Keratinocyte (primary cell): ENCODE results near the gene DPCD. TPM values are rescaled to one million over a fixed set of nuclear protein-coding genes. Genes with fewer than 3 reads are reported as not detected.

Experiments used
- DNase-seq: peaks from one replicate; pipeline ENCODE4 v3.0.0-alpha.2; 2011; ENCODE audit warnings: low read depth, missing footprints, low spot score
- FAIRE-seq: peaks from 2 replicates; lab custom pipeline; 2011; peaks lifted over from hg19 to GRCh38; lab: Jason Lieb, UNC
- H2AFZ ChIP-seq: 2 replicates; pipeline ENCODE4 v1.6.0; 2012; ENCODE audit warnings: low read length, control low read depth, inconsistent platforms; ENCODE audit not compliant: control insufficient read depth
- H3K27ac ChIP-seq: 2 replicates; pipeline ENCODE4 v1.5.1; 2011; ENCODE audit warnings: low read length; ENCODE audit not compliant: control insufficient read depth, insufficient read depth
- H3K27me3 ChIP-seq: 3 replicates; pipeline ENCODE4 v1.6.0; 2011; ENCODE audit warnings: low read length; ENCODE audit not compliant: control insufficient read depth, insufficient read depth; ENCODE audit errors: extremely low read depth
- H3K36me3 ChIP-seq, 2 experiments: 2 replicates in 1 of 2; 3 replicates in 1 of 2; pipeline ENCODE4 v1.5.1; 2011; ENCODE audit warnings: low read length in 2 of 2, mild to moderate bottlenecking in 1 of 2; ENCODE audit not compliant: control insufficient read depth in 2 of 2, insufficient read depth in 2 of 2; ENCODE audit errors: extremely low read depth in 1 of 2
- H3K4me1 ChIP-seq: 3 replicates; pipeline ENCODE4 v1.5.1; 2011; ENCODE audit warnings: low read length; ENCODE audit not compliant: control insufficient read depth, insufficient read depth; ENCODE audit errors: extremely low read depth
- H3K4me2 ChIP-seq: 3 replicates; pipeline ENCODE4 v1.6.0; 2011; ENCODE audit warnings: low read depth, low read length; ENCODE audit not compliant: control insufficient read depth, insufficient read depth; ENCODE audit errors: extremely low read depth
- H3K4me3 ChIP-seq, 3 experiments: fragments of 200-600 bp in 1 of 3; sonication (generic) in 1 of 3; 2 replicates in 2 of 3; 3 replicates in 1 of 3; pipeline ENCODE4 v1.5.1; 2011 to 2016; ENCODE audit warnings: low read length in 3 of 3, mild to moderate bottlenecking in 3 of 3, control low read depth in 2 of 3, inconsistent platforms in 1 of 3, low read depth in 1 of 3, mixed read lengths in 1 of 3, mixed run types in 1 of 3, moderate library complexity in 1 of 3; ENCODE audit not compliant: control insufficient read depth in 2 of 3, insufficient read depth in 2 of 3; ENCODE audit errors: extremely low read depth in 1 of 3
- H3K79me2 ChIP-seq: 2 replicates; pipeline ENCODE4 v1.6.0; 2012; ENCODE audit warnings: low read length; ENCODE audit not compliant: control insufficient read depth, insufficient read depth
- H3K9ac ChIP-seq: 3 replicates; pipeline ENCODE4 v1.6.0; 2011; ENCODE audit warnings: low read length; ENCODE audit not compliant: control insufficient read depth, insufficient read depth; ENCODE audit errors: extremely low read depth
- H3K9me1 ChIP-seq: 3 replicates; pipeline ENCODE4 v1.6.0; 2011; ENCODE audit warnings: low read length; ENCODE audit not compliant: control insufficient read depth, insufficient read depth; ENCODE audit errors: extremely low read depth
- H3K9me3 ChIP-seq: 2 replicates; pipeline ENCODE4 v1.5.1; 2012; ENCODE audit warnings: low read depth, low read length; ENCODE audit not compliant: control insufficient read depth
- H4K20me1 ChIP-seq: 3 replicates; pipeline ENCODE4 v1.6.0; 2011; ENCODE audit warnings: low read length; ENCODE audit not compliant: control insufficient read depth, insufficient read depth; ENCODE audit errors: extremely low read depth
- EZH2 ChIP-seq: IDR thresholded peaks from one replicate; pipeline ENCODE4 v1.6.1; 2012; ENCODE audit warnings: inconsistent platforms, mild to moderate bottlenecking, low read length, moderate library complexity
- dilution Hi-C: fragments of 300-500 bp; cut with MboI; formaldehyde crosslinking; loops from one replicate; pipeline ENCODE4 v1.7.0; 2020; ENCODE audit warnings: low sequenced_read_pairs; ENCODE audit not compliant: extremely low pct_ligation_motif_present
- polyA plus RNA-seq, 5 experiments: library from polyadenylated mRNA; depleted of rRNA in 3 of 5; stranded (reverse) in 3 of 5; stranded (forward) in 1 of 5; unstranded in 1 of 5; fragments of >200 nt; gene quantifications; 1 replicate in 1 of 5; 2 replicates in 3 of 5; 3 replicates in 1 of 5; pipeline versions ENCODE4 v1.2.1 to v1.2.3, GENCODE V29; 2011 to 2012; ENCODE audit warnings: missing spikeins in 2 of 5, low read depth in 1 of 5, low replicate concordance in 1 of 5
- TF ChIP-seq, protein P1 (sequence below), 3 experiments: IDR thresholded peaks in 1 of 3; conservative IDR thresholded peaks in 1 of 3; optimal IDR thresholded peaks in 1 of 3; 2 replicates in 2 of 3; 3 replicates in 1 of 3; pipeline versions ENCODE3 to v1.5.1; 2011; ENCODE audit warnings: low read length in 3 of 3, mild to moderate bottlenecking in 3 of 3, moderate library complexity in 2 of 3, control low read depth in 1 of 3, inconsistent platforms in 1 of 3; ENCODE audit not compliant: insufficient read depth in 2 of 3; ENCODE audit errors: extremely low read depth in 1 of 3

Gene DPCD
- polyA plus RNA-seq, 1 donor (not counting 4 experiments of a cell fraction or from before 2014, with no cell fraction given), result 58.1 TPM

DNA sequence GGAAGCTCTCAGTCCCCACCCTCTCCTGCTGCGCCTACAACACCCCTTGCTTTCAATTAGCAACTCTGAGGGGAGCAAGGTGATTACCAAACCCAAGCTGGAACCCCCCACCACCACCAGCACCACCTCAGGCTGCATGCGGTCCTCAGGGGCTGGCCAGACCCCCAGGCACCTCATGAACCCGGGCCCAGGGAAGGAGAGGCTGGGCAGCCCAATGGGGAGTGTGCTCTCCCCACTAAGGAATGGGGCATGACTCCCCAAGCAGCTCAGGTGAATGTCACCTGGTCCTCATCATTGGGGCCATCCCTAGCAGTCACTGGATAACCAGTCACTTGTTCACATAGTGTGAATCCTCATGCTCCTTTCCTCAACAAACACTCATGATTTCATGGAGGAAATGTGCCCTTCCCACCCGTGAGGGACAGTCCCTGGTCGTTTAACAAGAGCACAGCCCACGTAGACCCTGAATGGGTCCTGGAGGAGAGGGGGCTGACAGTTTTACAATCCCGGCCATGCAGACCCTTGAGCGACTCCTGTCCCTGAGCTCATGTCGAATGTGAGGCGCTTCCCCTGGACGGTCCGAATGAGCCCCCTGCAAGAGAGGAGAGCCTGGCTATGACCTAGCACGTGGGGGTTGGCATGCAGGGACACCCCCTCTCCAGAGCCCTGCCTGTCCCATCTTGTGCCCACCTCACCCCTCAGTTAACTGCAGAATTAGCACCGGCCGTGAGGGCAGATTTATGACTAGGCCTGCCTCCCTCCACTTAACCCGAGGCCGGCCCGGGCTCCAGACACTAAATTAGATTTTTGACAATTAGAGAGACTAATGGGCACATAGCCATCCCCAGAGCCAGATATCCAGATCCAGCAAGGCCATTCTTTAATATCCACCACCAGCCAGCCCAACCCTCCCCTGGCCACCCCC lies 29.2 kb upstream of the DPCD start:
- TF ChIP-seq, protein P1, sequence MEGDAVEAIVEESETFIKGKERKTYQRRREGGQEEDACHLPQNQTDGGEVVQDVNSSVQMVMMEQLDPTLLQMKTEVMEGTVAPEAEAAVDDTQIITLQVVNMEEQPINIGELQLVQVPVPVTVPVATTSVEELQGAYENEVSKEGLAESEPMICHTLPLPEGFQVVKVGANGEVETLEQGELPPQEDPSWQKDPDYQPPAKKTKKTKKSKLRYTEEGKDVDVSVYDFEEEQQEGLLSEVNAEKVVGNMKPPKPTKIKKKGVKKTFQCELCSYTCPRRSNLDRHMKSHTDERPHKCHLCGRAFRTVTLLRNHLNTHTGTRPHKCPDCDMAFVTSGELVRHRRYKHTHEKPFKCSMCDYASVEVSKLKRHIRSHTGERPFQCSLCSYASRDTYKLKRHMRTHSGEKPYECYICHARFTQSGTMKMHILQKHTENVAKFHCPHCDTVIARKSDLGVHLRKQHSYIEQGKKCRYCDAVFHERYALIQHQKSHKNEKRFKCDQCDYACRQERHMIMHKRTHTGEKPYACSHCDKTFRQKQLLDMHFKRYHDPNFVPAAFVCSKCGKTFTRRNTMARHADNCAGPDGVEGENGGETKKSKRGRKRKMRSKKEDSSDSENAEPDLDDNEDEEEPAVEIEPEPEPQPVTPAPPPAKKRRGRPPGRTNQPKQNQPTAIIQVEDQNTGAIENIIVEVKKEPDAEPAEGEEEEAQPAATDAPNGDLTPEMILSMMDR (optimal IDR thresholded peaks at IDR 0.05 in 1 of 3, IDR thresholded peaks at IDR 0.05 in 1 of 3, conservative IDR thresholded peaks at IDR 0.05 in 1 of 3; ENCODE audit: extremely low read depth in 1 of 3, insufficient read depth in 2 of 3, low read length in 3 of 3), result no peak
- TF ChIP-seq EZH2, result no peak

DNA sequence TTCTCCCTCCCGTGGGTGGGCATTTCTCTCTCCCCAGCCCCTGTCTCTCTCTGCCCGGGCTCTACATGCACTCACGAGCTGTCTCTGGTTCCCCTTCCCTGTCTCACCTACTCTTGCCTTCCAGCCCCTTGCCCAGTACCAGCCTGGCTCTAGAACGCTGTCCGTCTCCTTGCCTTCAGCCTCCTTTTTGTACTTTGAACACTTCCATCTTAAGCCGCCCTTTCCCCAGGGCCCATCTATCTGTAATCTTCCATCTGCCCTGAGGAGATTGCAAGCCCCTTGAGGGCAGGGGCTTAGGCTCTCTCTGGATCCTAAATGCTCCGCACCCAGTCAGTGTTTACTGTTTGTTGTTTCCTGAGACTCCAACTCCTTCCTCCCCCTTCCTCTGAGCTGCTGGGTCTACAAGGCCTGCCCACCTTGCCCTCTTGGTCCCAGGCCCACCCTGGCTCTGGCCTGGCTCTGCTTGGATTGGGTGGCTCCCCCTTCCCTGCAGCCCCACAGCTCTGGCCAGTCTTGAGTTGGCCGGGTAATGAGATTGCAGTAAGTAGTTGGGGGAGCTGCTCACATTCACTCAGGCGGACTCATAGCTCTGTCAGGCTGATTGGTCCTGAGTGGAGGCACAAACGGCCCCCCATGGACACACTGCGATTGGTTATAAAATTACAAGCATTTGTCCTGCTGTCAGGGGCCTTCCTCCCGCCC lies 28.4 kb upstream of the DPCD start:
- Histone ChIP-seq H3K9me3 (no peaks in the 10 kb centered on the region), H3K4me3 (no peak overlapping the region), H3K36me3 (no peaks in the 10 kb centered on the region), H3K9ac (no peak overlapping the region), H3K4me1 (peaks cover 14% of the 10 kb centered on the region), H4K20me1 (no peaks in the 10 kb centered on the region), H3K4me2 (no peak overlapping the region), H2AFZ (no peak overlapping the region), H3K27me3 (peaks cover 1% of the 10 kb centered on the region), H3K9me1 (no peaks in the 10 kb centered on the region), H3K79me2 (no peaks in the 10 kb centered on the region), H3K27ac (no peak overlapping the region)
- no peak for FAIRE-seq
- dilution Hi-C loops, result no loop called here
- no peak for DNase-seq
- TF ChIP-seq, protein P1 (optimal IDR thresholded peaks at IDR 0.05 in 1 of 3, IDR thresholded peaks at IDR 0.05 in 1 of 3, conservative IDR thresholded peaks at IDR 0.05 in 1 of 3; ENCODE audit: extremely low read depth in 1 of 3, insufficient read depth in 2 of 3, low read length in 3 of 3), result no peak
- TF ChIP-seq EZH2, result no peak

More for the DNA sequence above, 29.2 kb upstream of the DPCD start:
- no peak overlapping the region for H3K4me3 ChIP-seq
- peak overlapping the region; percentile 73 for H2AFZ ChIP-seq
- no peaks in the 10 kb centered on the region for H3K27me3 ChIP-seq
- no peaks in the 10 kb centered on the region for H3K79me2 ChIP-seq
- peaks cover 0 to 2% of the 10 kb centered on the region in 2 experiments for H3K36me3 ChIP-seq
- FAIRE-seq, result peak; percentile 46
- no peak overlapping the region for H3K9ac ChIP-seq
- peaks cover 14% of the 10 kb centered on the region for H3K4me1 ChIP-seq
- no peaks in the 10 kb centered on the region for H4K20me1 ChIP-seq
- H3K27ac ChIP-seq, result peak overlapping the region; percentile 37
- H3K4me2 ChIP-seq, result peak overlapping the region; percentile 64
- DNase-seq, result no peak
- no peaks in the 10 kb centered on the region for H3K9me3 ChIP-seq
- H3K9me1 ChIP-seq, result no peaks in the 10 kb centered on the region
- dilution Hi-C loops, result no loop called here
